MM.1S (cell line): Measurements from ENCODE around the gene CD8B.

Source experiments
- EZH2phosphoT487 ChIP-seq: fragments of 300-600 bp; sonication (generic); IDR thresholded peaks from 2 replicates; pipeline ENCODE4 v1.6.1; 2018; ENCODE audit warnings: antibody characterized with exemption, low read length
- TF ChIP-seq, protein P1 (sequence below): fragments of 300-600 bp; sonication (generic); IDR thresholded peaks from 2 replicates; pipeline ENCODE4 v1.5.1; 2016; ENCODE audit warnings: antibody characterized with exemption, low read length, mixed read lengths

DNA sequence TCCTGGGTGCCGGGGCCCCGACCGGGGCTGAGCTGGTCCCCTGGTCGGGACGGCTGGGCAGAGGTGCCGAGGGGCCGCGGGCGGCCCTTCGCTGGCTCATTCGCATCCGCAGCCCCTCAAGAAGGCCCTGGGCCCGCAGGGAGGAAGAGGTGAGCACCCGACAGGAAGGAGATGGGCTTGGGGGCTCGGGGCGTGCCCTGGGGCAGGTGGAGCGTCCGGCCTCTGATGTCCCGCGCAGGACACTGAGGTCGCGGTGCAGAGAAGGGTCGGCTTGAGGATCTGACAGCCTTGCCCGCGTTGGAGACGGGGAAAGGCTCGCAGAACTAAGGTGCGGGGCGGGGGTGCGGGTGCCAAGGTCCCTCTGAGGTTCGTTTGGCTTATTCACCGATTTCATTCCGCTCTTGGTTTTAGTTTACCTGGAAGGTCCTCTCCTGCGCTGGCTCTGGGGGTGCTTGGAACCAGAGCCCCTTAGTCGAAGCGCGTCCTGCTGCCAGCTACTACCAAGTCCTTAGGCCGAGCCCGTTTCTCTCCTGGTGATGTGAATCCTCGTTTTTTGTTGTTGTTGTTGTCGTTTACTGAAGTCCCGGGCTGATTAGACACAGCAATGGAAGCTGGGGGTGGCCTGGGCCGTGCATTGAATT lies 52.1 kb downstream of the CD8B start:
- TF ChIP-seq, protein P1, sequence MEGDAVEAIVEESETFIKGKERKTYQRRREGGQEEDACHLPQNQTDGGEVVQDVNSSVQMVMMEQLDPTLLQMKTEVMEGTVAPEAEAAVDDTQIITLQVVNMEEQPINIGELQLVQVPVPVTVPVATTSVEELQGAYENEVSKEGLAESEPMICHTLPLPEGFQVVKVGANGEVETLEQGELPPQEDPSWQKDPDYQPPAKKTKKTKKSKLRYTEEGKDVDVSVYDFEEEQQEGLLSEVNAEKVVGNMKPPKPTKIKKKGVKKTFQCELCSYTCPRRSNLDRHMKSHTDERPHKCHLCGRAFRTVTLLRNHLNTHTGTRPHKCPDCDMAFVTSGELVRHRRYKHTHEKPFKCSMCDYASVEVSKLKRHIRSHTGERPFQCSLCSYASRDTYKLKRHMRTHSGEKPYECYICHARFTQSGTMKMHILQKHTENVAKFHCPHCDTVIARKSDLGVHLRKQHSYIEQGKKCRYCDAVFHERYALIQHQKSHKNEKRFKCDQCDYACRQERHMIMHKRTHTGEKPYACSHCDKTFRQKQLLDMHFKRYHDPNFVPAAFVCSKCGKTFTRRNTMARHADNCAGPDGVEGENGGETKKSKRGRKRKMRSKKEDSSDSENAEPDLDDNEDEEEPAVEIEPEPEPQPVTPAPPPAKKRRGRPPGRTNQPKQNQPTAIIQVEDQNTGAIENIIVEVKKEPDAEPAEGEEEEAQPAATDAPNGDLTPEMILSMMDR, result no peak
- no peak for TF ChIP-seq EZH2phosphoT487
